Lower lobe of right lung (tissue), 2 donors: ENCODE measurements around the gene CITED4. TPM values are rescaled to one million over a fixed set of nuclear protein-coding genes. Genes with fewer than 3 reads are reported as not detected.

Experiments
- ATAC-seq, 2 donors: fragments of 200-7000 bp; cut with Tn5 transposase; one replicate each; pipeline ENCODE4 v1.9.1; 2020 to 2022; ENCODE audit warnings: mild to moderate bottlenecking in 2 of 2, moderate library complexity in 2 of 2
- DNase-seq: peaks from one replicate; pipeline ENCODE4 v3.0.0-alpha.2; 2020
- H3K27ac ChIP-seq: fragments of 200-600 bp; one replicate; pipeline ENCODE4 v1.8.0; 2022
- H3K27me3 ChIP-seq: fragments of 200-600 bp; one replicate; pipeline ENCODE4 v1.8.0; 2022; ENCODE audit warnings: low read depth
- H3K36me3 ChIP-seq: fragments of 200-600 bp; one replicate; pipeline ENCODE4 v1.8.0; 2022; ENCODE audit warnings: mild to moderate bottlenecking
- H3K4me1 ChIP-seq: fragments of 200-600 bp; one replicate; pipeline ENCODE4 v1.8.0; 2022
- H3K4me3 ChIP-seq: fragments of 200-600 bp; one replicate; pipeline ENCODE4 v1.8.0; 2022; ENCODE audit warnings: mild to moderate bottlenecking
- H3K9me3 ChIP-seq: fragments of 200-600 bp; one replicate; pipeline ENCODE4 v1.8.0; 2022
- CTCF ChIP-seq: fragments of 200-600 bp; IDR thresholded peaks from one replicate; pipeline ENCODE4 v1.8.0; 2022; ENCODE audit warnings: antibody characterized with exemption, mild to moderate bottlenecking
- intact Hi-C: fragments of 100-400 bp; cut with DNase I; formaldehyde crosslinking; loops from one replicate; pipeline ENCODE4 v1.11.0; 2022
- total RNA-seq: library from RNA; stranded (reverse); fragmentation: NEBNext Ultra II Directional; extraction: Animal tissue kit (Norgen Biotek cat#: 25700); gene quantifications from one replicate; pipeline ENCODE4 v1.2.1, GENCODE V29; 2021
- donor health status: DM: no; HTN: yes; CAD: no; lungs with severe emphysema.

Gene CITED4
- total RNA-seq, 1 donor from 2014 or later, result 13.9 TPM

GRCh38 chr1:40853113-40853884, 8.9 kb downstream of the CITED4 start:
- ATAC-seq, result no peak
- no peak overlapping the region for H3K4me3 ChIP-seq

GRCh38 chr1:40851643-40852042, 10.5 kb downstream of the CITED4 start:
- Histone ChIP-seq H3K9me3 (no peaks in the 10 kb centered on the region), H3K36me3 (no peaks in the 10 kb centered on the region), H3K27me3 (no peaks in the 10 kb centered on the region), H3K4me3 (no peak overlapping the region), H3K4me1 (peaks cover 6% of the 10 kb centered on the region), H3K27ac (no peak overlapping the region)
- TF ChIP-seq CTCF, result no peak
- intact Hi-C loops, result loop anchor here (10.0 kb wide), 1 partner anchor 103 kb away; no protein-coding TSS in a partner anchor
- ATAC-seq (no peak), DNase-seq (no peak)

More at GRCh38 chr1:40853113-40853884, 8.9 kb downstream of the CITED4 start:
- intact Hi-C loops, result loop anchor here (10.0 kb wide), 1 partner anchor 102 kb away; no protein-coding TSS in a partner anchor
- no peaks in the 10 kb centered on the region for H3K27me3 ChIP-seq
- H3K9me3 ChIP-seq, result no peaks in the 10 kb centered on the region
- no peak overlapping the region for H3K27ac ChIP-seq
- TF ChIP-seq CTCF, result no peak
- DNase-seq, result no peak
- no peaks in the 10 kb centered on the region for H3K36me3 ChIP-seq
- peaks cover 6% of the 10 kb centered on the region for H3K4me1 ChIP-seq

- Histone ChIP-seq H3K9me3 (no peaks in the 10 kb centered on the region), H3K27me3 (no peaks in the 10 kb centered on the region), H3K4me1 (peaks cover 6% of the 10 kb centered on the region), H3K4me3 (no peak overlapping the region), H3K27ac (no peak overlapping the region), H3K36me3 (no peaks in the 10 kb centered on the region)
- intact Hi-C loops, result loop anchor here (5.0 to 10.0 kb wide), 2 partner anchors 105 to 233 kb away; no protein-coding TSS in a partner anchor
- peak; percentile 89 to 91 for ATAC-seq
- peak; percentile 81 for DNase-seq
- TF ChIP-seq CTCF, result peak; percentile 91
Measured at GRCh38 chr1:40849801-40850592, 12.2 kb downstream of the CITED4 start.

GRCh38 chr1:40848530-40849189, 13.5 kb downstream of the CITED4 start:
- intact Hi-C loops, result loop anchor here (5.0 kb wide), 1 partner anchor 231 kb away; no protein-coding TSS in a partner anchor
- H3K27ac ChIP-seq, result no peak overlapping the region
- no peak overlapping the region for H3K4me3 ChIP-seq
- H3K9me3 ChIP-seq, result no peaks in the 10 kb centered on the region
- peaks cover 6% of the 10 kb centered on the region for H3K4me1 ChIP-seq
- no peaks in the 10 kb centered on the region for H3K27me3 ChIP-seq
- peak; percentile 61 for DNase-seq
- ATAC-seq, result peak; percentile 86 to 93
- TF ChIP-seq CTCF, result peak; percentile 82
- H3K36me3 ChIP-seq, result no peaks in the 10 kb centered on the region

- DNase-seq, result no peak
- Histone ChIP-seq H3K4me1 (peaks cover 6% of the 10 kb centered on the region), H3K9me3 (no peaks in the 10 kb centered on the region), H3K36me3 (no peaks in the 10 kb centered on the region), H3K4me3 (no peak overlapping the region), H3K27me3 (no peaks in the 10 kb centered on the region), H3K27ac (no peak overlapping the region)
- ATAC-seq, result no peak
- no peak for TF ChIP-seq CTCF
- intact Hi-C loops, result loop anchor here (5.0 kb wide), 1 partner anchor 230 kb away; no protein-coding TSS in a partner anchor
Measured at GRCh38 chr1:40847023-40847745, 15.0 kb downstream of the CITED4 start.
